ENCODE results near the gene PLEKHG5. TPM values are rescaled to one million over a fixed set of nuclear protein-coding genes. Genes with fewer than 3 reads are reported as not detected.

The PLEKHG5 gene
- total RNA-seq, 1 experiment from 2014 or later: 1.6 TPM

Other genes with a start within 250 kb of the PLEKHG5 start
- not detected in 2 replicates for gene HES3, start 247.5 kb downstream of the PLEKHG5 start, total RNA-seq (2014; rRNA removed; shearing (Covaris generic))
- gene GPR153, start 230.6 kb downstream of the PLEKHG5 start, total RNA-seq (2014; rRNA removed; shearing (Covaris generic)): 0.32 TPM in 1 of 2 replicates, not detected in the other
- gene ACOT7, start 97.9 kb downstream of the PLEKHG5 start, total RNA-seq (2014; rRNA removed; shearing (Covaris generic)): 33.9 and 36.9 TPM in 2 replicates
- gene HES2, start 71.7 kb downstream of the PLEKHG5 start, total RNA-seq (2014; rRNA removed; shearing (Covaris generic)): 0.03 TPM in 1 of 2 replicates, not detected in the other
- not detected in 2 replicates for gene ESPN, start 66.9 kb downstream of the PLEKHG5 start, total RNA-seq (2014; rRNA removed; shearing (Covaris generic))
- 0.13 and 0.32 TPM in 2 replicates for gene TNFRSF25, start 25.5 kb downstream of the PLEKHG5 start, total RNA-seq (2014; rRNA removed; shearing (Covaris generic))
- 20.0 and 32.0 TPM in 2 replicates for gene NOL9, start 62.8 kb upstream of the PLEKHG5 start, total RNA-seq (2014; rRNA removed; shearing (Covaris generic))
- not detected in 2 replicates for gene TAS1R1, start 63.6 kb upstream of the PLEKHG5 start, total RNA-seq (2014; rRNA removed; shearing (Covaris generic))
- 13.4 and 32.5 TPM in 2 replicates for gene ZBTB48, start 88.3 kb upstream of the PLEKHG5 start, total RNA-seq (2014; rRNA removed; shearing (Covaris generic))
- gene KLHL21, start 111.2 kb upstream of the PLEKHG5 start, total RNA-seq (2014; rRNA removed; shearing (Covaris generic)): 19.9 and 26.4 TPM in 2 replicates
- gene PHF13, start 122.1 kb upstream of the PLEKHG5 start, total RNA-seq (2014; rRNA removed; shearing (Covaris generic)): 17.6 and 18.0 TPM in 2 replicates
- 28.8 and 29.0 TPM in 2 replicates for gene THAP3, start 133.2 kb upstream of the PLEKHG5 start, total RNA-seq (2014; rRNA removed; shearing (Covaris generic))
- gene DNAJC11, start 210.1 kb upstream of the PLEKHG5 start, total RNA-seq (2014; rRNA removed; shearing (Covaris generic)): 40.1 and 62.3 TPM in 2 replicates

Measured in SJSA1 (cell line).